HG03039 (cell line): ENCODE data around the gene USP31.

ENCODE experiments used
- ATAC-seq: cut with Tn5 transposase; IDR thresholded peaks from one replicate; pipeline ENCODE4 v1.9.1; 2021; ENCODE audit warnings: mild to moderate bottlenecking, moderate library complexity; ENCODE audit not compliant: unreplicated experiment

The USP31 gene

GRCh38 chr16:23025692-23026307 is 123.5 kb downstream of the USP31 start:
- ATAC-seq: no peak

GRCh38 chr16:23024044-23024443 is 125.2 kb downstream of the USP31 start:
- ATAC-seq: no peak

- ATAC-seq: no peak
These were observed 129.2 kb downstream of the USP31 start for GRCh38 chr16:23020084-23020483.

- ATAC-seq: no peak
These were observed 132.9 kb downstream of the USP31 start for GRCh38 chr16:23016368-23016767.

- ATAC-seq: no peak
These were observed 133.7 kb downstream of the USP31 start for GRCh38 chr16:23015580-23015979.

GRCh38 chr16:23014592-23014991 is 134.7 kb downstream of the USP31 start:
- ATAC-seq: no peak
